Activated CD8-positive, alpha-beta memory T cell treated with anti-CD3 and anti-CD28 coated beads, Interleukin-2, amount 50 U/mL, for 4 hours (primary cell): Measurements from ENCODE around the gene LGMN.
"Not testable (repeated sequence)": the region's sequence is repeated elsewhere in the genome, so short reads cannot be mapped to it uniquely, and the experiment has no call there.

Experiments
- DNase-seq: peaks from one replicate; pipeline ENCODE4 v3.0.0-alpha.2; 2020

LGMN gene

DNA sequence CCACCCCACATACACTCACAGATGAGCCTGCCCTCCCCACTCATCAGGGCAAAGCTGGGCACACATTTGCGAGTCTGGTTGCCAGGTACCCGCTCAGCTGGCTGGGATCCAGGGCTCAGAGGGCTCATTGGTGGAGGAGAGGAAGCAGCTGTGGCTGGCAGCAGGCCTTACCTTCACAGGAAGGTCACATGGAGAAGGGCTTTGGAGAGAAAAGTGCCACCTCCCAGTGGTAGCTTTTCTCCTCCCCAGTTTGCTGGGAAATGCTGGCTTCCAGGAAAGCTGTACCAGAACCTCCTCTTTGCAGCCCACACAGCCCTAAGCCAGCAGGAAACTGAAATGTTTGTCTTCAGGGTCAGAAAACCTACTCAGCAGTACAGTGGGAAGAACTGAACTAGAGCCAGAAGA is 55.6 kb downstream of the LGMN start:
- no peak for DNase-seq

DNA sequence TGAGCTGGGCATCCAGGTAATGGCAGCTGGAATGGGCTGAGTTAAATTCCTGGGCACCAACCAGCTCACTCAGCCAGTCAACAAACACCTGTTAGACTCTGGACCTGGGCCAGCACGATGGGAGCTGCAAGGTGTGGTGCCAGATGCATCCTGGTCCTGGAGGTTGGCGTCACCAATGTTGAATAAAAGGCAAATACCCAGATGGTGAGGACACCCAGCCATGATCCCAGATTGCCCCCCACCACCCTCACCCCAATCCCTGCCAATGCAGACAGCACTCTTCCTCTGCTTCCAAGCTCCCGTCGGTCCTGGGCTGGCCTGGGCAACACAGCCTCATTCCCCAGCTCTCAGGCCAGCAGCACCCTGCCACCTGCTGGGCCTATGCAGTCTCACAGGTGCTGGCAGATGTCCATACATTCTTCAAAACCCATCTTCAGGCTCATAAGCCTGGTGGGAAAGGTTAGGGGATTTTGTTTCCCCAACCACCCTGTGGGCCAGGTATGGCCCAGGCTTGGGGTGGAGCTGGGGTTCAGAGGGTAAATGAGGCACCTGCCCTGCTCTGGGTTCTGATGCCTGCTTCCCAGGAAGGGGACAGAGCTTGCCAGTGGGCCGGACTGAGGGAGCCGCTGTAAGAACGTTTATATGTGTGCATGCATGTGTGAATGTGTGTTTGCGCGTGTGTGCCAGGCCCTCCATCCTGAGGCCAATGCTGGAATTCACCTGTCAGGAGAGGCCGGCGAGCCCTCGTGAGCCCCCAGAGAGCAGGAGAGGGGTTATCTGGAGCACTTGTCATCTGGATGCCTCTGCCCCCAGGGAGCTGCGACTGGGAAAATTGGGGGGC is 58.0 kb downstream of the LGMN start:
- no peak for DNase-seq

DNA sequence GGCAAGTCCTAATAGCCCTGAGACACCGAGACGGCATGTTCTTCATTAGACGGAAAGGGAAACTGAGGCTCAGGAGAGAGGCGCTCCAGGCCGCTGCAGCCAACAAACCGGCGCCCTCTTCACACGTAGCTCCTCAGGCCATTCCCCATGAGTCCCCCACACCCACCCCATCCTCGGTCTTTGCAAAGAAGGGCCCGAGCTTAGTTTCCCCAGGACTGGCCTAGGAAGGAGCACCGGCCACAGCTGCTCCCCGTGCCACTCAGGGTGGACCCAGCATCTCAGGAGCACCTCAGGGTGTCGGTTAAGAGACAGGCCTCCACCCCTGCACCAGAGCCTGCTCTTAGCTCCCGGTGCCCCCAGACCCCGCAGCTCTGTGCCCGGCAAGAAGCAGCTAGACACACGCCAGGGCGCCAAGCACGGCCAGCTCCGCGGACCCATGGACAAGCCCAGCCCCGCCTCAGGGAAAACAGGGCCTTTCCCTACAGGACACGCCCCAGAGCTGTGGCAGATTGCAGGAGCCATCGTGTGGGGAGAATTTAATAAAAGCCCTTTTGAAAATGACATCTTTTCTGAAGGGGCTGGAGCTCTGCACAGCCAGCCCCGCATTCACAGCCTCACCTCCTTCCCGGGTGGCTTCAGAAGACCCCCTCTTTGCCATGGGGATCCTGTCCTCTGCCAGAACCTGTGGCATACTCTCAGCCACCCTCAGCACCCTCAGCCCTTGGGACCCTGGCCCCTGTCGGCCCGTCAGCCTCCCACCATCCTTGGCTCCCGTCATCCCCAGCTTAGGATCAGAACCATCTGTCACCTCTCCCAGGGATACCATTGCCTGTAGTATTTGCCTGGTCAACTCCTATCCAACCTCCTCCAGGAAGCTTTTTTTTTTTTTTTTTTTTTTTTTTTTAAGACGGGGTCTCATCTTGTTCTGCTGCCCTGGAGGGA is 59.7 kb downstream of the LGMN start:
- no peak for DNase-seq

DNA sequence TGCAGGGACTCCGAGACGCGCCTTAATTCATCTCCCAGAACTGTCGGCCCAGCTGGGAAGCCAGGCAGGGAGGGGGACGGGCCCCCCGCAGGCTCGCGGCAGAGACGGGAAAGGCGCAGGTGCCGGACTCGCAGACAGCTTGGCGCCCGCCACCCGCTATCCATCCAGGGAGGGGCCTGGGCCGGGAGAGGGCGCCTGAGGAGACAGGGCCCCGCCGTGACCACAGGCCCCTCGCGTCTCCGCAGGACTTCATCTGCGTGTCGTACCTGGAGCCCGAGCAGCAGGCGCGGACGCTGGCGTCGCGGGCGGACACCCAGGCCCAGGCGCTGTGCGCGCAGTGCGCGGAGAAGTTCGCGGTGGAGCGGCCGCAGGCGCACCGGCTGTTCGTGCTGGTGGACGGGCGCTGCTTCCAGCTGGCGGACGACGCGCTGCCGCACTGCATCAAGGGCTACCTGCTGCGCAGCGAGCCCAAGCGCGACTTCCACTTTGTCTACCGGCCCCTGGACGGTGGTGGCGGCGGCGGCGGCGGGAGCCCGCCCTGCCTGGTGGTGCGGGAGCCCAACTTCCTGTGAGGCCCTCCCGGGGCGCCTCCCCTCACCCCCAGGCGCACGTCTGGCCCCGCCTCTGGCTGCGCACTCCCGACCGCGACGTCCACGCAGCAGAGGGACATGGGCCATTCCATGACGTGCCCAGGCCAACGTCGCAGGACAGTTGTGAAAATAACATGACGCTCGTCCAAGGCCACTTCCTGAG is 60.6 kb downstream of the LGMN start:
- DNase-seq = no peak

DNA sequence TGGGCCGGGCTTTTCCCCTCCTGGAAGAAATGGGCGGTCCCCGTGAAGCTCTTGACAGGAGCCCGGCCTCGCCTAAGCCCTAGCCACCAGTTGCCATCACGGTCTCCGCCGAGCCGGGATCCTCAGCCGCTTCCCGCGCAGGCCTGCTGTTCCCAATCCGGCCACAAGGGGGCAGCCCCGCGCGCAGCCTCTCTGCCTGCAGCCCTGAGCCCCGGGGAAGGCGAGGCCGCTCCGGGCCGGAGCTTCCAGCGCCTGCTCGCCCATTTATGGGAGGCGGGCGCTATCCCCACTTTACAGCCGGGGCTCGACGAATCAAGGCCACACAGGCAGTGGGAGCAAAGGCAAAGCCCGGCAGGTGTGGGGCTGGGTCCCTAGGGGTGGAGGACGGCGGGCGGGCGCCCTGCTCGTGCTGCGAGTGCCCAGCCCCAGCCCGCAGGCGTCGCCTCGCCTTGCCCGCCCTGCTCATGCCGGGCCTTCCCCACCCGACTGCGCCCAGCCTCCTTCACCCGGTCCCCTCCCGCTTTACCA is 61.5 kb downstream of the LGMN start:
- peak; percentile 75 for DNase-seq

DNA sequence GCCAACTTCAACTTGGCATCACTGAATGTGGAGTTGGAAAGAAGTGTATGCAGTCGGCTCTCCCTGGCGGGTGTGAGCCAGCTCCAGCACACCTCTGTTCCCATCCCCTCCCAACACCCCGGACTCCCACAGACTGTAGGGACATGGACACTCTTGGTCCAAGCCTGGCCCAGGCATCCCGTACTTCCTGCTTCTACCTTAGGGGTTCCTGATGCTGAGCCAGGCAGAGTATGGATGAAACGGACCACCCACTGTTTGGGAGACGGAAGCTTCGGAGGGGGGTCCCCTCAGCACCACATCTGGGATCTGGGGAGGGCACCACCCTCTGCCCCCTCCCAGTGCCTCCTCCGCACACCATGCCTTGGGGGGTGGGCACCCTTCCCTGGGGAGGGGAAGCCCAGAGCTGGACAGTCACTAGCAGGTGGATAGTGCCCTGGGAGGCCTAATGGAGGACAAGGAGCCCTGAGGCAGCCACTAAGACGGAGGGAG is 62.0 kb downstream of the LGMN start:
- DNase-seq = no peak

DNA sequence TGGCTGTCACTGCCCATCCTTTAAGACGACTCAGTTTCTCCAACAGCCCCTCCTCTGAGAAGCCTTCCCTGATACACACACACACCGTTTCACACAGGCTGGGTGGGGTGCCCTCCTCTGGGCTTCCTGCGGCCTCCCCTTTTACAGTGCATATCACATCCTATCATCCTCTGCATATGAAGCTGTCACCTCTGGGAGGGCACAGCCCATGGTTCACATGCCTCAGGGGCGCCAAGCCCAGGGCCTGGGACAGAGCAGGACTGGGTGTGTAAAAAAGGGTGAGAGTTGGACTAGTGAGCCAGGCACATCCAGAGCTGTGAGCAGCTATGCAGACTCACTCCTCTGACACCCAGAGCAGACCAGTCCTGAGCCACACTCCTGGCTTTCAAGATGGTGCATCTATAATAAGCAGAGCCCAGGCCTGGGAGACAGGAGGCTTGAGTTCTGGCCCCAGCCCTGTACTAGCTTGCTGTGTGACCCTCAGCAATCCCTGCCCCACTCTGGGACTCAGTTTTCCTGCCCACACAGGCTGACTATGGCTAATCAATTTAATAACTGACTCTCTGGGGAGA is 62.6 kb downstream of the LGMN start:
- DNase-seq = no peak

DNA sequence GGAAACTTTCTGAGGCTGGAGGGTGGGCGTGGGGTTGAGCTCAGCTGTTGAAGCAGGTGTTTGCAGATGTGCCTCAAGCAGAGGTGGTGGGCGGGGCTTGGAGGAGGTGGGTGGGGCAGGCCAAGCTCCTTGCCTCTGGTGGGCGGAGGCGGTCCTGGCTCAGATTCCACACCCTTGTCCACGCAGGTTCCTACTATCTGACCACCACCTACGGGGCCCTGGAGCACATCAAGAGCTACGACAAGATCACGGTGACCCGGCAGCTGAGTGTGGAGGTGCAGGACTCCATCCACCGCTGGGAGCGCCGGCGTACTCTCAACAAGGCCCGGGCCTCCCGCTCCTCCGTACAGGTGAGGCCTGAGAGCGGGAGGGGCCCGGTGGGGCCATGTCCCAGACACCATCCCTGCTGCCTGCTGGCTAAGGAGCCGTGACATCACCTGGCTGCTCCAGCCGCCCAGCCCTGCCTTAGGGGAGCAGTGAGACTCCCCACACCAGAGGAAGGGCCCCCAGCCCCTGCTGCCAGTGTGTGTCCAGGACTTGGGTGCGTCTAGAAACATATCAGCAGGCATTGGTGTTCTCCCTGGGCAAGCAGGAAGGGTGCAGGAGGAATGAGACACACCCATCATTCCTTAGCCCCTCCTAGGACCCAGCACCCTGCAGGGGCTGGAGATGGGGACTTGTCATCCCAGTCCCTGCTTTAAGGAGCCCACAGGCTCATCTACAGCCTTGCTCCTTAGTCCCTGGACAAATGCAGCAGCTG is 63.4 kb downstream of the LGMN start:
- no peak for DNase-seq

DNA sequence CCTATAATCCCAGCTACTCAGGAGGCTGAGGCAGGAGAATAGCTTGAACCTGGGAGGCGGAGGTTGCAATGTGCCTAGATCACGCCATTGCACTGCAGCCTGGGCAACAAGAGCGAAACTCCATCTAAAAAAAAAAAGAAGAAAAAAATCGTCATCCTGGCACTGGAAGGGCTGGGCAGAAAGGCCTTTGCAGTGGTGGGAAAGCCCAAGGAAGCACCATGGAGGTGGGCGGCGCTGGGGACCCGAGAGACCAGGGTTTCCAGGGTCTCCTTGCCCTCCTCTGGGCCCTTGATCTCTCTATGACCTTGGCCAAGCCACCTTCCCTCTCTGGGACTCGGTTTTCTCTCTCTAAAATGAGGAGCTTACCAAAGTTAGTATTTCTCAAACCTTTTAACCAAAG is 65.4 kb downstream of the LGMN start:
- DNase-seq = no peak

DNA sequence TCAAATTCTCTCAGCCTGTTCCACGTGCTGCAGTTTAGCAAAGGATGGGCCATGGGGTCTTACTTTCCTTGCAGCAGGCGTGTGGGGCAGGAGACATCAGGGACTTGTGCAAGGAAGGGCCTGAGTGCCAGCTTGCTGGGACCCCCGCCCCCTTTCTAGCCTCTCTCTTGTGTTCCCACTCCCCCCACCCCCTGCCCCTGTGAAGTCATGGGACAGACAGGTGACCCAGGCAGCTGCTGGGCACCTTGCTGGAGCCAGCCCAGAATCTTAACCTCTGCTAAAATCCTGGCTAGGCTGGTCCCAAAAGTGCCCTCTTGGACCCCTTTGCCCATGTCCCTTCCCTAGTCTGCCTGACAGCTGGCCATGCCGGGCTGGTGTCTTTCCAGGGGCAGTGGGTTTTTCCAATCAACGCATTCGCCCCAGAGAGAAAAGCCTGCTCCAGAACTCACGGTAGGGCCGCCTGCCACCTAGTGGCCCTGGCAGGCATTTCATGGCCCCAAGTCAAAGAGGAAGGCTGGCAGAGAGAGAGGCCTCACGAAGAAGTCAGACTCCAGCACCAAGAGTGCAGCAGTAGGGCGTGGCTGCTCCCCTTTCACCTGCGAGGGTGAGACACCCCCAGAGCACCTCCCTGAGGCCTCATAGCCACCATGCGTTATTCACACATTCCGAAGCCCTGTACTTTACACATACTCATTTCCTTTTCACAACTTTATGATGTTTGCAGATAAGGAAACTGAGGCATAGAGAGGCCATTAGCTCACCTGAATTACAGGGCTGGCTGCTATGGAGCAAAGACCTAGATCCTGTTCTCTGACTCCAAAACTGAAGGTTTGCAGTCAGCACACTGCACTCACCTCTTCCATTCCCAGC is 67.4 kb downstream of the LGMN start:
- peak; percentile 79 for DNase-seq

DNA sequence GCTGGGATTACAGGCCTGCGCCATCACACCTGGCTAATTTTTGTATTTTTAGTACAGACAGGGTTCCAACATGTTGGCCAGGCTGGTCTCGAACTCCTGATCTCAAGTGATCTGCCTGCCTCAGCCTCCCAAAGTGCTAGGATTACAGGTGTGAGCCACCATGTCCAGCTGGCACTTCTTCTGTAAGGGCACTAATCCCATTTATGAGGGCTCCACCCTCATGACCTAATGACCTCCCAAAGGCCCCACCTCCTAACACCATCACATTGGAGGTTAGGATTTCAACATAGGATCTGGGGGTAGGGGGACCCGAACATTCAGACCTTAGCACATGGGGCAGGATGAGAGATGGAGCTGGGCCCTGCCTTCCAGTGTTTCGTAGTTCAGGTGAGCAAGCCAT is 68.1 kb downstream of the LGMN start:
- DNase-seq = not testable (repeated sequence)

DNA sequence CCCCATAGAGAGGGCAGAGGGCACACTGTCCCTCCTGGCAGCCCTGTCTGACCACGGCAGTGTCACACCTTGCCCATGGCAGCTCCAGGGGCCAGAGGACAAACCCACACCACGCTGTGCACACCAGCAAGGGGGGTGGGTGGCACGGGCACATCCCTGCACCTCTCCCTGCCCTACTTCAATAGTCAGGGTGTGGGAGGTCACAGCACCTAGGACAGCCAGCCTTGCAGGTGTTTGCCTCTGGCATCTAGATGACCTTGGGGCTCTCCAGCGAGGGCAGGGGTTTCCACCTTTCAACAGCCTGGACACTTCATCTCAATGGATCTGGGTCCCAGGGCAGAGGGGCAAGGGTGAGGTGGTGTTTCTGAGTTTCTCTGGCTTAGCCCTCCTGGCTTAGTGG is 69.2 kb downstream of the LGMN start:
- no peak for DNase-seq

DNA sequence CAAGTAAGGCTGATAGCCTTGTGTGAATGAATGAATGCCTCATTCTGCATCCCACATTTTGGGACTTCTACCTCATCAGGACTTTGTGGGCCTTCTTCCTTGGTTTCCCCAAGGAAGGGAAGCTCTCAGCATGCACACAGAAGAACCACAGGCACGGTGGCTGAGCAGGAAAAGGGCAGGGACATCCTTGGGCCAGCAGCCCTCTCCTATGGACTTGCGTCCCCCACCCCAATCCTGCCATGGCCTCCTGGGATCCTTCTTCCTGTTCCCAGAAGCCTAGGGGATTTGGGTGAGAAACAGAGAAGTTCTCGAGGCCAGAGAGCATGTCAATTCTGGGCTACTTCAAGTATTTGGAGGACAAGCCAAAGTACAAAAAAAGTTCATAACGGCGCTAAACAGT is 69.7 kb downstream of the LGMN start:
- DNase-seq = no peak

DNA sequence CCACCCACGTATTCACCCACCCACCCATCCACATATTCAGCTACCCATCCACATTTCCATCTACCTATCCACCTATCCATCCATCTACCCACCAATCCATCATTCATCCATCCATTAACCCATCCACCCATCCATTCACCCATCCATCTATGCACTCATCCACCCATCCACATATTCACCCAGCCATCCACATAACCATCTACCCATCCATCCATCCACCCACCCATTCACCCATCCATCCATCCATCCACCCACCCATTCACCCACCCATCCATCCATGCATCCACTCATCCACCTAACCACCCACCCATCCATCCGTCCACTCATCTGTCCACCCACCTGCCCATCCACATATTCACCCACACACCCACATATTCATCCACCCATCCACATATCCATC is 70.5 kb downstream of the LGMN start:
- no peak for DNase-seq

DNA sequence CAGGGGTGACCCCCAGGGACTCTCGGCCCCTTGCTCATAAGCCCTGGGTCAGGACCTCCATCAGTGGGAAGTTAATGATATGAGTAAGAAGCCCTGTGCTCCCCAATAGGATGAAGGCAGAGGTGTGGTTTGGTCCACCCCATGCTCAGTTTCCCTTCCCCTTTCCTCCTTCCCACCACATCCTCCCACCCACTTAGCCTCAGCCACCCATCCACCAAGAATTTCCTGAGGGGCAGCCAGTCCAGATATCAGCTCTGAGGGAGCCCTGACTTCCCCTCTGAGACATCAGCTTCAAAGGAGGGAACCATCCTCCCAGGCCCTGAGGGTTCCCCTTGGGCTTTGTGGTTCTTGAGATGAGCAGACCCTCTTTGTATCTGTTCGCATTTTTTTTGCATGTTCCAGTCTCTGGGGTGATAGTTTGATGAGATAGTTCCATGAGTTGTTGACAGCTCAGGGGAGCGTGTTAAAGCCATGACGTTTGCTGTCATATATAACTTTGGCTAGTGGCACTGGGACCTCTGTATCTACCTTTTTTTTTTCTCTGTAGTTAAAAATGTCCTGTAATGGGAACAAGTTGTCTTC is 71.2 kb downstream of the LGMN start:
- DNase-seq = no peak

DNA sequence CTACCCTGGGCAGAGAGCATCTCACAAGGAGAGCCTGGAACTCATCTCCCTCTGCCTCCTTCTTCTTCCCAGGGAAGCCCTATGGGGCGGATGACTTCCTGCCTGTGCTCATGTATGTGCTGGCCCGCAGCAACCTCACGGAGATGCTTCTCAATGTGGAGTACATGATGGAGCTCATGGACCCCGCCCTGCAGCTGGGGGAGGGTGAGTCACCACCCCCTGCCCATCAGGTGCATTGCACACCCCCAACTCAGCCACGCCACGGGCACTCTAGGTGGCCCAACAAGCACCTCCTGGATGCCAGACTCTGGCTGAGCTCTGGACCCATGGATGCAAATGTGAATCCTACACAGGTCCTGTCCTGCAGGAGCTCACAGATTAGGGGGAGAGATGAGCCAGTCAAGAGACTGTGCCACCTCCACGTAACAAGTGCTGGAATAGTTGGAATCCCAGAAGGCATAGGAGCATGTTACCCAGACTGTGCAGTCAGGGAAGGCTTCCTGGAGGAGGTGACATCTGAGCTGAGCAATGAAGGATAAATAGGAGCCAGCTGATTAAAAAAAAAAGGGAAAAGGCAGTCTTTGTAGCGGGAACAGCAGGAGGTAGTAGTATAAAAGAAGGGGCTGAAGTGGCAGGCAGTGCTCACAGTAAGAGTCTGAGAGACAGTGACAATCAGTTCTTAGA is 71.9 kb downstream of the LGMN start:
- no peak for DNase-seq

DNA sequence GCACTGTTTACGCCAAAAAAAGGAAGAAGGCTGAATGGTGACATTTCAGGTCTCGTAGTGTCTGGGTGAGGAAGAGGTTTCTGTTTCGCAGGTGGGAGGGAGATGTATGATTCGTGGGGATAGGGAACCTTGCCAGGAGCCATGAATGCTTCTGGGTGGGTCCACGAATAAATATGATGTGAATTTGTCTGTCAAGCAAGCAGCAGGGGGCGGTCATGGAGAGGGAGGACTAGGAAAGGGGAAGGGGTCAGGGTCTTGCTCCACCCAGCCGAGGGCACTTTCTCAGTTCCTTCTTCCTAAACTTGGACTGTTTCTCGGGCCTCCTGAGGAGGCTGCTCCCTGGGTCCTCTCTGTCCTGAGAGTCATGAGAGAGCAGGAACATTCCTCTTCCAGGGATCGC is 72.5 kb downstream of the LGMN start:
- no peak for DNase-seq

DNA sequence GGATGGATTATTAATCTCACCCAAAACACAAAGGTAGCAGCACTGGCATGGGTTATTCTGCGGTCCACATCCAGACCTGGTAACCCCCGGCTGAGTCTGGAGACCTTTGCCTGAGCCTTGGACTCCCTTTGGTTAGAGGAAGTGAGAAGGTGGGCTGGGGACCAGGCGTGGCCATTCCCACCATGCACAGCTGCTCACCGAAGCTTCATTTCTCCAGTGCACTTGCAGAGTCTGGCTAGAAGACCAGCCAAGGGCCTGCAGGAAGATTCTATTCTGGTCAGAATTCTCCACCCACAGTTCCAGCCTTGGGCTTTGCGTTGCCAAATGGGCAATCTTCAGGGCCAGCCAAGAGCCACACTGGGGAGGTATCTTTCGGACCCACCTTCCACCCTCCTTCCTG is 73.0 kb downstream of the LGMN start:
- DNase-seq = no peak

DNA sequence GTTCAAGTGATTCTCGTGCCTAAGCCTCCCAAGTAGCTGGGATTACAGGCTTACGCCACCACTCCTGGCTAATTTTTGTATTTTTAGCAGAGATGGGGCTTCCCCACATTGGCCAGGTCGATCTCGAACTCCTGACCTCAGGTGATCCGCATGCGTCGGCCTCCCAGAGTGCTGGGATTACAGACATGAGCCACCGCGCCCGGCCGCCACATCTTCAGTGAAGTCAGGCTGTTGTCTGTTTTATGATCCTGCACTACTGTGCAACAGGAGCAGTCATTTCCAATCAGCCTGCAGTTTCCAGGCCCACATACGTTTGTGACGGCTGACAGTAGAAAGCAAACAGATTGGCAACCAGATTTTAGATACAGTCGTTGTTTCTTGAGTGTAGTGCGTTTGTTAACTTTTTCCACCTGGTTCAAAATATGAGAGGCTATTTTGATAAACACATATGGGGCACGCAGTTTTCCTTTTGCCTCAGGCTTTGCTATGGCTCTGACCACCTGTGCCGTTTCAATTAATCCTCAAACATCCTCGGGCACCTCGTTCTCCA is 74.8 kb downstream of the LGMN start:
- DNase-seq = no peak
